GM12878 (cell line): ENCODE results near the gene ATXN7L3B. TPM values are rescaled to one million over a fixed set of nuclear protein-coding genes. Genes with fewer than 3 reads are reported as not detected.

Source experiments
- ATAC-seq: fragments of 200-7000 bp; cut with Tn5 transposase; 3 replicates; pipeline ENCODE4 v1.9.1; 2020; ENCODE audit warnings: mild to moderate bottlenecking, moderate library complexity
- BruUV-seq: library from RNA; stranded (reverse); fragments of 400-500 nt; replicated peaks from 2 replicates; lab custom pipeline; 2021; lab: Mats Ljungman, UMichigan
- CTCF ChIA-PET: fragments of 300-600 bp; sonication (Branson Sonifier 250); formaldehyde crosslinking; extraction: SDS; loops from one replicate; lab custom pipeline; 2021; ENCODE audit warnings: inconsistent platforms; lab: Yijun Ruan, JAX
- POLR2A ChIA-PET: fragments of 350-600 bp; formaldehyde crosslinking; extraction: SDS; loops from one replicate; lab custom pipeline; 2021; ENCODE audit warnings: inconsistent platforms; lab: Charles Lee
- RAD21 ChIA-PET: fragments of 300-600 bp; sonication (Branson Sonifier 250); formaldehyde crosslinking; loops from one replicate; lab custom pipeline; 2023; ENCODE audit warnings: antibody characterized with exemption; ENCODE audit not compliant: unreplicated experiment; lab: Charles Lee
- SMC1A ChIA-PET: fragments of 300-600 bp; sonication (Branson Sonifier 250); formaldehyde crosslinking; loops from one replicate; lab custom pipeline; 2023; ENCODE audit not compliant: unreplicated experiment, uncharacterized antibody; lab: Charles Lee
- DNase-seq: peaks from one replicate; pipeline ENCODE4 v3.0.0-alpha.2; 2011; ENCODE audit warnings: low read depth, low spot score
- FAIRE-seq: peaks from 3 replicates; lab custom pipeline; 2011; peaks lifted over from hg19 to GRCh38; lab: Jason Lieb, UNC
- H2AFZ ChIP-seq: 2 replicates; pipeline ENCODE4 v1.6.0; 2011; ENCODE audit warnings: low read depth, low read length, control low read depth; ENCODE audit not compliant: control insufficient read depth
- H3K27ac ChIP-seq: 2 replicates; pipeline ENCODE4 v1.5.1; 2011; ENCODE audit warnings: control low read depth; ENCODE audit not compliant: control insufficient read depth, insufficient read depth
- H3K27me3 ChIP-seq, 2 experiments: replicated peaks in 1 of 2; 2 replicates each; pipeline versions ENCODE4 v1.6.0 to v1.6.1; 2011; ENCODE audit warnings: low read length in 1 of 2; ENCODE audit not compliant: control insufficient read depth in 2 of 2, insufficient read depth in 2 of 2
- H3K36me3 ChIP-seq, 2 experiments: 2 replicates each; pipeline ENCODE4 v1.5.1; 2011; ENCODE audit warnings: low read length in 1 of 2; ENCODE audit not compliant: control insufficient read depth in 2 of 2, insufficient read depth in 2 of 2
- H3K4me1 ChIP-seq: 2 replicates; pipeline ENCODE4 v1.6.1; 2011; ENCODE audit warnings: mild to moderate bottlenecking, low read length, moderate library complexity, mixed read lengths; ENCODE audit not compliant: control insufficient read depth, insufficient read depth
- H3K4me2 ChIP-seq: 2 replicates; pipeline ENCODE4 v1.6.0; 2011; ENCODE audit warnings: control low read depth; ENCODE audit not compliant: control insufficient read depth, insufficient read depth
- H3K4me3 ChIP-seq: fragments of 200-600 bp; sonication (generic); 2 replicates; pipeline ENCODE4 v1.5.1; 2016
- H3K79me2 ChIP-seq: 2 replicates; pipeline ENCODE4 v1.6.0; 2011; ENCODE audit warnings: low read length; ENCODE audit not compliant: control insufficient read depth, insufficient read depth
- H3K9ac ChIP-seq: 2 replicates; pipeline ENCODE4 v1.8.0; 2011; ENCODE audit warnings: low read length, control low read depth, mixed read lengths; ENCODE audit not compliant: control insufficient read depth, insufficient read depth
- H3K9me3 ChIP-seq: replicated peaks from 3 replicates; pipeline ENCODE4 v1.5.1; 2011; ENCODE audit warnings: mild to moderate bottlenecking, low read length; ENCODE audit not compliant: control insufficient read depth, insufficient read depth
- H4K20me1 ChIP-seq: 2 replicates; pipeline ENCODE4 v1.6.0; 2011; ENCODE audit not compliant: control insufficient read depth, insufficient read depth
- ASH2L ChIP-seq: fragments of 300-600, 200-600 bp; sonication (generic); IDR thresholded peaks from 2 replicates; pipeline ENCODE4 v1.6.1; 2017; ENCODE audit warnings: low read depth, mild to moderate bottlenecking, borderline replicate concordance
- CBFB ChIP-seq: IDR thresholded peaks from 2 replicates; pipeline ENCODE4 v1.6.1; 2016; ENCODE audit warnings: antibody characterized with exemption, low read depth
- ESRRA ChIP-seq: IDR thresholded peaks from 2 replicates; pipeline ENCODE4 v1.6.1; 2012; ENCODE audit warnings: mild to moderate bottlenecking, low read length, improper control_type of control experiment
- EZH2 ChIP-seq: IDR thresholded peaks from 2 replicates; pipeline ENCODE4 v1.6.1; 2012; ENCODE audit warnings: low read depth, mild to moderate bottlenecking, control low read depth, inconsistent platforms, low read length, borderline replicate concordance; ENCODE audit not compliant: control insufficient read depth
- FOS ChIP-seq: IDR thresholded peaks from 3 replicates; pipeline ENCODE4 v1.6.1; 2011; ENCODE audit warnings: borderline replicate concordance; ENCODE audit not compliant: insufficient read length; ENCODE audit errors: extremely low read depth
- HDGF ChIP-seq: fragments of 450-650 bp; IDR thresholded peaks from 2 replicates; pipeline ENCODE4 v1.6.1; 2016; ENCODE audit warnings: antibody characterized with exemption
- PAX5 ChIP-seq: IDR thresholded peaks from 2 replicates; pipeline ENCODE4 v1.6.1; 2011; ENCODE audit warnings: low read depth, low read length, borderline replicate concordance
- PML ChIP-seq: IDR thresholded peaks from 2 replicates; pipeline ENCODE4 v1.6.1; 2012; ENCODE audit warnings: low read length, inconsistent platforms
- POLR2A ChIP-seq: IDR thresholded peaks from 2 replicates; pipeline ENCODE4 v1.6.1; 2011; ENCODE audit warnings: low read depth, mild to moderate bottlenecking, low read length
- RB1 ChIP-seq: fragments of 450-650 bp; formaldehyde crosslinking; IDR thresholded peaks from 2 replicates; pipeline ENCODE4 v1.6.1; 2017; ENCODE audit warnings: mild to moderate bottlenecking, borderline replicate concordance
- TCF12 ChIP-seq: IDR thresholded peaks from 2 replicates; pipeline ENCODE4 v1.6.1; 2011; ENCODE audit warnings: low read depth, mild to moderate bottlenecking, low read length
- YBX1 ChIP-seq: fragments of 450-650 bp; IDR thresholded peaks from 2 replicates; pipeline ENCODE4 v1.6.1; 2016; ENCODE audit warnings: antibody characterized with exemption
- ZNF384 ChIP-seq: IDR thresholded peaks from 2 replicates; pipeline ENCODE4 v1.6.1; 2012; ENCODE audit warnings: low read depth, mild to moderate bottlenecking, low read length, improper control_type of control experiment, borderline replicate concordance
- WGBS: methylation state at CpG from one replicate; pipeline ENCODE4 v1.1.6; 2016; ENCODE audit warnings: low lambda C conversion rate; ENCODE audit not compliant: insufficient replicate concordance, insufficient coverage; ENCODE audit errors: missing lambda C conversion rate; 5-methylcytosine and 5-hydroxymethylcytosine counted together
- in situ Hi-C: fragments of 300-500 bp; cut with MboI; formaldehyde crosslinking; loops from 9 replicates; pipeline ENCODE4 v1.14.3; 2018; ENCODE audit warnings: mixed read lengths
- intact Hi-C: fragments of 100-400 bp; cut with micrococcal nuclease; formaldehyde crosslinking; loops from one replicate; pipeline ENCODE4 v1.14.2; 2022; ENCODE audit not compliant: unreplicated experiment
- polyA plus RNA-seq, 11 experiments: library from polyadenylated mRNA; depleted of rRNA in 4 of 11; unstranded in 6 of 11; stranded (reverse) in 5 of 11; fragments of >200 nt; fragmentation: Nextera tagmentation in 4 of 11; fragmentation: Illumina TruSeq in 1 of 11; extraction: Ambion mirVana in 4 of 11; extraction: Trizol in 1 of 11; gene quantifications; 1 replicate in 1 of 11; 2 replicates in 10 of 11; pipeline versions ENCODE4 v1.2.1 to v1.2.3, GENCODE V29; 2011 to 2016; ENCODE audit warnings: inconsistent platforms in 2 of 11, missing spikeins in 2 of 11, low read depth in 1 of 11
- total RNA-seq, 4 experiments: library from RNA; depleted of rRNA in 3 of 4; stranded (reverse); fragments of >200 nt in 3 of 4; fragmentation: Illumina TruSeq in 1 of 4; extraction: Trizol in 1 of 4; gene quantifications; 2 replicates each; pipeline versions ENCODE4 v1.2.1 to v1.2.3, GENCODE V29; 2013 to 2021
- TF ChIP-seq, protein P1 (sequence below): fragments of 450-650 bp; IDR thresholded peaks from 2 replicates; pipeline ENCODE4 v1.6.1; 2014; ENCODE audit warnings: mild to moderate bottlenecking
- TF ChIP-seq, protein P2 (sequence below): IDR thresholded peaks from 2 replicates; pipeline ENCODE4 v1.6.1; 2011; ENCODE audit warnings: borderline replicate concordance, low read depth, mild to moderate bottlenecking, moderate library complexity, mixed read lengths, low read length; ENCODE audit not compliant: insufficient read depth; ENCODE audit errors: extremely low read length

ATXN7L3B gene
- total and polyA plus RNA-seq, 10 of the 15 experiments (the other 5 are each of a cell fraction or from before 2014, with no cell fraction given): 6.3 to 36.1 (median 21.7) TPM

DNA sequence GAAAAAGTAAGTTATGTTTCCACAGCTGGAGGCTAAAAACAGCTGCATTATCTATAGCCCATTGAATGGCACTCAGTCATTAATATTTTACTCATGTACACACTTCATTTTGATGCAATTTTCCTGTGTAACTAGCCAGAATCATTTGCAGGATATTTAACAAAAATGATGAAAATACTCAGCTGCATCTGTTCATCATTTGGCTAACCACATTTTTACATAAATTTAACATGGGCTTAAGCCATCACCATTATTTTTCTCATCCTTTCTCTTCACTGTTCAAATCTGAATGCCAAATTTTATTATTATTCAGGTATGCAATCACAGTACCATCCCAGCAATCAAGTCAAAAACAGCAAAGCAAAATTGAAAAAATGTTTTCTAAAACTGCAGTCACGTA lies 41.8 kb downstream of the ATXN7L3B start:
- Histone ChIP-seq H2AFZ (no peak overlapping the region), H3K27ac (no peak overlapping the region)
- POLR2A ChIA-PET: no interaction called here

More for the DNA sequence above, 41.8 kb downstream of the ATXN7L3B start:
- Histone ChIP-seq H3K4me1 (no peaks in the 10 kb centered on the region), H4K20me1 (no peaks in the 10 kb centered on the region), H3K9ac (no peak overlapping the region), H3K79me2 (no peaks in the 10 kb centered on the region), H3K4me3 (no peak overlapping the region), H3K9me3 (no peaks in the 10 kb centered on the region), H3K27me3 (no peaks in the 10 kb centered on the region)
- FAIRE-seq: no peak
- SMC1A ChIA-PET: no interaction called here
- intact Hi-C loops (no loop called here), in situ Hi-C loops (no loop called here)
- CTCF ChIA-PET: no interaction called here
- 68% methylated on average over 1 of the region's 1 CpG for WGBS
- no TSS peak for BruUV-seq
- DNase-seq: no peak
- no peak for TF ChIP-seq PAX5
- no peak for TF ChIP-seq ESRRA
- TF ChIP-seq, protein P1, sequence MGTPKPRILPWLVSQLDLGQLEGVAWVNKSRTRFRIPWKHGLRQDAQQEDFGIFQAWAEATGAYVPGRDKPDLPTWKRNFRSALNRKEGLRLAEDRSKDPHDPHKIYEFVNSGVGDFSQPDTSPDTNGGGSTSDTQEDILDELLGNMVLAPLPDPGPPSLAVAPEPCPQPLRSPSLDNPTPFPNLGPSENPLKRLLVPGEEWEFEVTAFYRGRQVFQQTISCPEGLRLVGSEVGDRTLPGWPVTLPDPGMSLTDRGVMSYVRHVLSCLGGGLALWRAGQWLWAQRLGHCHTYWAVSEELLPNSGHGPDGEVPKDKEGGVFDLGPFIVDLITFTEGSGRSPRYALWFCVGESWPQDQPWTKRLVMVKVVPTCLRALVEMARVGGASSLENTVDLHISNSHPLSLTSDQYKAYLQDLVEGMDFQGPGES: no peak
- TF ChIP-seq ASH2L: no peak
- no peak for TF ChIP-seq HDGF
- TF ChIP-seq FOS: no peak
- TF ChIP-seq PML: no peak
- TF ChIP-seq CBFB: no peak
- no peak for TF ChIP-seq RB1
- no peak for TF ChIP-seq EZH2
- no peak for TF ChIP-seq TCF12
- TF ChIP-seq, protein P2, sequence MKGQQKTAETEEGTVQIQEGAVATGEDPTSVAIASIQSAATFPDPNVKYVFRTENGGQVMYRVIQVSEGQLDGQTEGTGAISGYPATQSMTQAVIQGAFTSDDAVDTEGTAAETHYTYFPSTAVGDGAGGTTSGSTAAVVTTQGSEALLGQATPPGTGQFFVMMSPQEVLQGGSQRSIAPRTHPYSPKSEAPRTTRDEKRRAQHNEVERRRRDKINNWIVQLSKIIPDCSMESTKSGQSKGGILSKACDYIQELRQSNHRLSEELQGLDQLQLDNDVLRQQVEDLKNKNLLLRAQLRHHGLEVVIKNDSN: no peak
- no peak for TF ChIP-seq ZNF384
- TF ChIP-seq POLR2A: no peak
- TF ChIP-seq YBX1: no peak
- TF ChIP-seq, all 136 proteins: peak for 0
- RAD21 ChIA-PET: no interaction called here
- Histone ChIP-seq H3K4me2 (no peak overlapping the region), H3K36me3 (no peaks in the 10 kb centered on the region)
- ATAC-seq: no peak
